ENCODE results near the gene SMG7. TPM values are rescaled to one million over a fixed set of nuclear protein-coding genes. Genes with fewer than 3 reads are reported as not detected.

The SMG7 gene, protein sequence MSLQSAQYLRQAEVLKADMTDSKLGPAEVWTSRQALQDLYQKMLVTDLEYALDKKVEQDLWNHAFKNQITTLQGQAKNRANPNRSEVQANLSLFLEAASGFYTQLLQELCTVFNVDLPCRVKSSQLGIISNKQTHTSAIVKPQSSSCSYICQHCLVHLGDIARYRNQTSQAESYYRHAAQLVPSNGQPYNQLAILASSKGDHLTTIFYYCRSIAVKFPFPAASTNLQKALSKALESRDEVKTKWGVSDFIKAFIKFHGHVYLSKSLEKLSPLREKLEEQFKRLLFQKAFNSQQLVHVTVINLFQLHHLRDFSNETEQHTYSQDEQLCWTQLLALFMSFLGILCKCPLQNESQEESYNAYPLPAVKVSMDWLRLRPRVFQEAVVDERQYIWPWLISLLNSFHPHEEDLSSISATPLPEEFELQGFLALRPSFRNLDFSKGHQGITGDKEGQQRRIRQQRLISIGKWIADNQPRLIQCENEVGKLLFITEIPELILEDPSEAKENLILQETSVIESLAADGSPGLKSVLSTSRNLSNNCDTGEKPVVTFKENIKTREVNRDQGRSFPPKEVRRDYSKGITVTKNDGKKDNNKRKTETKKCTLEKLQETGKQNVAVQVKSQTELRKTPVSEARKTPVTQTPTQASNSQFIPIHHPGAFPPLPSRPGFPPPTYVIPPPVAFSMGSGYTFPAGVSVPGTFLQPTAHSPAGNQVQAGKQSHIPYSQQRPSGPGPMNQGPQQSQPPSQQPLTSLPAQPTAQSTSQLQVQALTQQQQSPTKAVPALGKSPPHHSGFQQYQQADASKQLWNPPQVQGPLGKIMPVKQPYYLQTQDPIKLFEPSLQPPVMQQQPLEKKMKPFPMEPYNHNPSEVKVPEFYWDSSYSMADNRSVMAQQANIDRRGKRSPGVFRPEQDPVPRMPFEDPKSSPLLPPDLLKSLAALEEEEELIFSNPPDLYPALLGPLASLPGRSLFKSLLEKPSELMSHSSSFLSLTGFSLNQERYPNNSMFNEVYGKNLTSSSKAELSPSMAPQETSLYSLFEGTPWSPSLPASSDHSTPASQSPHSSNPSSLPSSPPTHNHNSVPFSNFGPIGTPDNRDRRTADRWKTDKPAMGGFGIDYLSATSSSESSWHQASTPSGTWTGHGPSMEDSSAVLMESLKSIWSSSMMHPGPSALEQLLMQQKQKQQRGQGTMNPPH
- polyA plus RNA-seq (2011; rRNA removed) = 51.3 and 55.5 TPM in 2 replicates
- polyA plus RNA-seq (2012; cell fraction: cytosol; rRNA removed) = 16.4 and 20.8 TPM in 2 replicates
- 19.0 and 26.3 TPM in 2 replicates for polyA plus RNA-seq (2012; cell fraction: nucleus; rRNA removed)
- 27.2 to 29.7 TPM (median 29.1 TPM) in 3 replicates for polyA plus RNA-seq (2017; fragmentation: RNase III; extraction: RNeasy Plus Mini Kit Qiagen cat#74134 plus additional on column Dnase treatment)
- polyA minus RNA-seq (2011; rRNA and poly(A)+ RNA removed) = 65.3 and 78.9 TPM in 2 replicates

DNA sequence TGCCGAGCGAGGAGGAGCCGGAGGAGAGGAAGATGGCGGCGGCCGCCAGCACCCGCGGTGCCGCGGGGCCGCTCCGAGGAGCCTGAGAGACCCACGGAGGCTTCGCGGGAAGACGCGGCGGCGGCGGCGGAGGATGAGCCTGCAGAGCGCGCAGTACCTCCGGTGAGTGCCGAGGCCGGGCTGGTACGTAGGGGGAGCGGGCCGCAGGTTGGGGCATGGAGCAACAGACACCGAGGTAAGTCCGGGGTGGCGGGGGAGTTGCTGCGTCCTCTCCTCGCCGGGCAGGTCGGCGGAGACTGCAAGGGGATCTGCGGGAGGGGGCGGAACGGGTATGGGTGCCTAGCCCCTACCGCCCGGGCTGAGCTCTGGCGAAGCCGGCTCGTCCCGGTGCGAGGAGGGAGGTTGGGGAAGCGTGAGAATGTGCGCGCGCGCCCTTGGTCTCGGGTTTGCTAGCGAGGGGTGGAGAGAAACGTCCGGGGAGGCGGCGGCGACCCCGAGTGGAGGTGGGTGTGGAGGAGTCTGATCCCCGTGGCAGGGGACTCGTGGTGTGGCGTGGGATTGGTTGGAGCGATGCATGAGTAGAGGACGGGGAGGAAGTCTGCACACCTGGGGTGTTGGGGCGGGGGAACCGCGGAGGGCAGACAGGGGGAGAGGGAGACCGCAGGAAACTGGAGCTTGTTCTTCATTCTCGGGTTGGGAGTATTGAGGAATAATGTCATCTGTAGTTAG, at the start of gene SMG7:
SMG7 (plus strand) TSS at position 12 of the 729 bp plus-strand sequence; CDS start at position 134, 122 bp downstream.
- ATAC-seq (peak; percentile 5 to 8; a peak in 5 of 6 replicates), FAIRE-seq (no peak), DNase-seq (ENCODE audit: low read depth in 1 of 2, low spot score in 1 of 2) (peak in 1 of 2 experiments; percentile 31)
- TF ChIP-seq HDAC2 (IDR thresholded peaks at IDR 0.05) (no peak), FOSL2 (IDR thresholded peaks at IDR 0.05) (no peak), FOSL2 (CRISPR knock-in tag; IDR thresholded peaks at IDR 0.05) (no peak), CEBPB (IDR thresholded peaks at IDR 0.05) (no peak), SMC3 (IDR thresholded peaks at IDR 0.05) (no peak), POLR2A (IDR thresholded peaks at IDR 0.05; ENCODE audit: low read length) (peak; percentile 68), RCOR1 (IDR thresholded peaks at IDR 0.05; ENCODE audit: low read depth, low read length) (no peak), ELK1 (IDR thresholded peaks at IDR 0.05; ENCODE audit: low read depth, low read length) (no peak), PHF8 (IDR thresholded peaks at IDR 0.05; ENCODE audit: borderline replicate concordance, low read depth) (0 out of 2 replicates have a peak, but pooled peaks have one; percentile 4)
- TF ChIP-seq, protein P1, sequence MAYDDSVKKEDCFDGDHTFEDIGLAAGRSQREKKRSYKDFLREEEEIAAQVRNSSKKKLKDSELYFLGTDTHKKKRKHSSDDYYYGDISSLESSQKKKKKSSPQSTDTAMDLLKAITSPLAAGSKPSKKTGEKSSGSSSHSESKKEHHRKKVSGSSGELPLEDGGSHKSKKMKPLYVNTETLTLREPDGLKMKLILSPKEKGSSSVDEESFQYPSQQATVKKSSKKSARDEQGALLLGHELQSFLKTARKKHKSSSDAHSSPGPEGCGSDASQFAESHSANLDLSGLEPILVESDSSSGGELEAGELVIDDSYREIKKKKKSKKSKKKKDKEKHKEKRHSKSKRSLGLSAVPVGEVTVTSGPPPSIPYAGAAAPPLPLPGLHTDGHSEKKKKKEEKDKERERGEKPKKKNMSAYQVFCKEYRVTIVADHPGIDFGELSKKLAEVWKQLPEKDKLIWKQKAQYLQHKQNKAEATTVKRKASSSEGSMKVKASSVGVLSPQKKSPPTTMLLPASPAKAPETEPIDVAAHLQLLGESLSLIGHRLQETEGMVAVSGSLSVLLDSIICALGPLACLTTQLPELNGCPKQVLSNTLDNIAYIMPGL (CRISPR knock-in tag; IDR thresholded peaks at IDR 0.05; ENCODE audit: borderline replicate concordance) = no peak
- Histone ChIP-seq H3K9me3 (no peaks in the 10 kb centered on the region), H3K4me1 (peaks cover 42% of the 10 kb centered on the region), H3K27ac (peak within 1 kb of the TSS; percentile 95 to 96), H3K4me2 (peak within 1 kb of the TSS; percentile 90), H3K4me3 (peak within 1 kb of the TSS; percentile 87)
- ChIA-PET POLR2A (interaction anchor here (0.6 to 1.0 kb wide), 6 partner anchors 10 to 443 kb away, joined by 3 to 6 read pairs (median 4); partner anchors contain the start of gene ARPC5), CTCF (interaction anchor here (1.5 kb wide), 1 partner anchor 108 kb away, joined by 4 read pairs; no protein-coding TSS in a partner anchor)
- under 1% methylated on average over 23 of the region's 70 CpGs for WGBS (ENCODE audit: missing lambda C conversion rate)

DNA sequence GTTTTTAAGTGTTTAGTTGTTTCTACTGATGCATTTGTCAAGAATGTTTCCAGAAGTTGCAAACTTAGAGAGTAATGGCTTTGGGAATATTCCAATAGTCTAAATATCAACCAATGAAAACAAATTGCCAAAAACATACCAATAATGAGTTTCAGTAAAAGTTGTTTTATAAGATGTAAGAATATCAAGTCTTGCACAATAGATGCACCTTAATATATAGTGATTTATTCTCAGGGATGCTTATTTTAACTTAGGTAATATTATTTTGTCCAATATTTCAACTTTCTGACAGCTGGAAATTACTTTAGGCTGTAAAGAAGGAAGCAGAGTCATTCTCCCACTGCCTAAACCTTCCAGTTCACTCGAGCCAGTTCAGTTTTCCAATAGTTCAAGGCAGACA, 48.8 kb upstream of the SMG7 start:
- no peak for TF ChIP-seq KDM1A (IDR thresholded peaks at IDR 0.05; ENCODE audit: low read depth)
- no peak for TF ChIP-seq JUNB (IDR thresholded peaks at IDR 0.05)
- TF ChIP-seq HOXB13 (CRISPR knock-in tag; IDR thresholded peaks at IDR 0.05; ENCODE audit: low read depth) = no peak
- no peak for TF ChIP-seq RFX5 (IDR thresholded peaks at IDR 0.05)
- TF ChIP-seq ATOH8 (CRISPR knock-in tag; IDR thresholded peaks at IDR 0.05; ENCODE audit: low read depth) = no peak
- POLR2A ChIA-PET = no interaction called here
- no peak overlapping the region for H3K4me3 ChIP-seq
- 0% methylated on average over 1 of the region's 1 CpG for WGBS (ENCODE audit: missing lambda C conversion rate)
- H3K4me1 ChIP-seq = peaks cover 7% of the 10 kb centered on the region; the same call in 2 of the 3 replicates
- FAIRE-seq (no peak), DNase-seq (ENCODE audit: low read depth in 1 of 2, low spot score in 1 of 2) (no peak), ATAC-seq (no peak)
- no peak overlapping the region for H3K27ac ChIP-seq
- H3K4me2 ChIP-seq = no peak overlapping the region
- CTCF ChIA-PET = no interaction called here
- H3K9me3 ChIP-seq = no peaks in the 10 kb centered on the region
